ACHN (cell line): Measurements from ENCODE around the gene KRT2.
A peak's percentile ranks its signal among the peaks of the same experiment; 100 is the strongest.

Experiments
- DNase-seq: peaks from one replicate; pipeline ENCODE4 v3.0.0-alpha.2; 2015
- in situ Hi-C: cut with HindIII; loops from 2 replicates; pipeline ENCODE4 v1.10.0; 2017; ENCODE audit warnings: low sequenced_read_pairs, low pct_ligation_motif_present, low pct_unique_long_range_greater_than_20kb

The KRT2 gene

GRCh38 chr12:52651726-52652261 lies at the start of gene KRT2:
Gene KRT2, minus strand, starts transcription at chr12:52652211. Its CDS starts 69 bp downstream, at chr12:52652142.
- no peak for DNase-seq
- in situ Hi-C loops, result no loop called here

GRCh38 chr12:52701281-52701680 lies 49.3 kb upstream of the KRT2 start:
- no peak for DNase-seq
- in situ Hi-C loops, result no loop called here

- in situ Hi-C loops, result no loop called here
- no peak for DNase-seq
These were observed 47.9 kb upstream of the KRT2 start for GRCh38 chr12:52699960-52700359.

- in situ Hi-C loops, result no loop called here
These were observed 47.4 kb upstream of the KRT2 start for GRCh38 chr12:52699373-52699772.

GRCh38 chr12:52698651-52699340 lies 46.8 kb upstream of the KRT2 start:
- in situ Hi-C loops, result no loop called here

More at GRCh38 chr12:52699373-52699772, 47.4 kb upstream of the KRT2 start:
- no peak for DNase-seq

GRCh38 chr12:52697058-52697582 lies 45.1 kb upstream of the KRT2 start:
- no peak for DNase-seq
- in situ Hi-C loops, result no loop called here

More at GRCh38 chr12:52698651-52699340, 46.8 kb upstream of the KRT2 start:
- DNase-seq, result no peak

- no peak for DNase-seq
- in situ Hi-C loops, result no loop called here
These were observed 44.6 kb upstream of the KRT2 start for GRCh38 chr12:52696588-52696987.

GRCh38 chr12:52695039-52695438 lies 43.0 kb upstream of the KRT2 start:
- DNase-seq, result no peak
- in situ Hi-C loops, result no loop called here

- DNase-seq, result no peak
- in situ Hi-C loops, result no loop called here
These were observed 42.1 kb upstream of the KRT2 start for GRCh38 chr12:52694151-52694550.

GRCh38 chr12:52693261-52693660 lies 41.2 kb upstream of the KRT2 start:
- in situ Hi-C loops, result no loop called here
- DNase-seq, result no peak

GRCh38 chr12:52692254-52692653 lies 40.2 kb upstream of the KRT2 start:
- in situ Hi-C loops, result no loop called here
- no peak for DNase-seq

GRCh38 chr12:52691841-52692150 lies 39.8 kb upstream of the KRT2 start:
- in situ Hi-C loops, result no loop called here
- DNase-seq, result no peak

- peak; percentile 22 for DNase-seq
- in situ Hi-C loops, result no loop called here
These were observed 39.2 kb upstream of the KRT2 start for GRCh38 chr12:52691076-52691840.

- DNase-seq, result no peak
These were observed 38.5 kb upstream of the KRT2 start for GRCh38 chr12:52690351-52691075.

GRCh38 chr12:52689936-52690335 lies 37.9 kb upstream of the KRT2 start:
- in situ Hi-C loops, result no loop called here
- DNase-seq, result no peak

More at GRCh38 chr12:52690351-52691075, 38.5 kb upstream of the KRT2 start:
- in situ Hi-C loops, result no loop called here

- no peak for DNase-seq
- in situ Hi-C loops, result no loop called here
These were observed 37.2 kb upstream of the KRT2 start for GRCh38 chr12:52689239-52689638.

- in situ Hi-C loops, result no loop called here
- no peak for DNase-seq
These were observed 36.5 kb upstream of the KRT2 start for GRCh38 chr12:52688481-52688880.

GRCh38 chr12:52687497-52688385 lies 35.7 kb upstream of the KRT2 start:
- in situ Hi-C loops, result no loop called here
- DNase-seq, result no peak
